DMS 273 treated with DMSO at 0.1 percent for 48 hours (cell line): Measurements from ENCODE around the gene GPC5.

Experiments used
- DNase-seq: peaks from one replicate; lab custom pipeline; 2025; lab: John Stamatoyannopoulos, UW

Gene GPC5

DNA sequence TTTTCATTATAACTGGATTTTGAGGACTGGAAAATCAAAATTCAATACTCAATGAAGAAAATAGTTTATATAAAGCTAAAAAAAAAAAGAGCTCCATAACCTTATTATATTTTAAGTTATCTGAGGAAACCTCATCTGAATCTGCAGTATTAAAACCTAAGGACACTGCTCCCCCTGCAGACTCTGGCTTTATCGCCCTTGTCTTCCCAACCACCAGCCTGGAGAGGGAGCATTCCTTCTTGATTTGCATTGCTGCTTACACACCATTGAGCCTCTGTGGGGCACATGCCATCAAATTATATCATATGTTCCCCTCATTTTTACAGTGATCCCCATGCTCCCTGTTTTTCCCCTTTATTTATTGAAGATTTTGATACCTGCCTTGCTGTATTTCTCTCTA is 956.8 kb downstream of the GPC5 start:
- DNase-seq, result no peak

DNA sequence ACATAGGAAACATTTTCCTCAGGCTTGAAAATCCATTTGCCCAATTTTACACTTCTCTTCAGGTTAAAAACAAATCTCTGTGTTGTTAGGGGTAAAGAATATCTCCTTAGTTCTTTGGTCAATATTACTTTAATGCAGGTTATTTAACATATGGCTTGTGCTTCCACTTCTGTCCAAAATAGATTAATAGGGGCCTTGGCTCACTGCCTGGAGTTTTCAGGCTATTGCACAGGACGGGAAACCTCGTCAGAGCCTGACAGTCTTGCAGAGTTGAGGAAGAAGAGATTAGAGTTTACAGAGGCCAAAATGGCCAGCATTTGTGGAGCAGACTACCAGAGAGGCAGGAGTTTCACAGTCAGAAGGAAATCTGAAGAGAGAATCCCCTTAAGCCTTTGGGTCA is 964.3 kb downstream of the GPC5 start:
- DNase-seq, result peak; percentile 32

DNA sequence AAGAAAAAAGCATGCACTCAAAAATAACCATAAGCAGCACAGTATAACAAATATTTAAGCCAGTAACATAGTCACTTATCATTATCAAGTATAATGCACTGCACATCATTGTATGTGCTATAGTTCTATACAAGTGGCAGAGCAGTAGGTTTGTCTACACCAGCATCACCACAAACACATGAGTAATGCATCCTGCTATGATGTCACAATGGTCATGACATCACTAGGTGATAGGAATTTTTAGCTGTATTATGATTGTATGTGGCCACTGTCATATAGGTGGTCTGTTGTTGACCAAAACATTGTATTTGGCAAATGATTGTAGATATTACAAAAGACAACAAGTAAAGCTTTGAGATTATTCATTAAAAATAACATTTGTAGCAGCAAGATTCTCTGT is 967.5 kb downstream of the GPC5 start:
- DNase-seq, result no peak

DNA sequence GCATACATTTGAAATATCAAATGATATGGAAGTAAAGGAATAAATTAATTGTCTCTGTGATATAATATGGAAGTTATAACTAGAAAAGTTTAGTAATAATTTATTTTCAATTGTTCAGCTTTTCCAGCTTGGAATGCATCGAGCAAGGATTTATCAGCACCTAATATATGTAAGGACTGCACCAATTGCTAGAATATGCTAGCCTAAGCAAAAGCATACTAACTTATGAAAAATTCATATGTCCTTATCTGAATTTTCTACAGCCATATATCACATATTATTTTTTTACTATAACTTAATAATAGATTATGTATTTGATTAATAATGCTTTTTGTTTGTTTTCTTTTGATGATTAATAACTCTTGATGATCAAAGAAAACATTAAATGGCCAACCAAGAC is 979.0 kb downstream of the GPC5 start:
- DNase-seq, result no peak

DNA sequence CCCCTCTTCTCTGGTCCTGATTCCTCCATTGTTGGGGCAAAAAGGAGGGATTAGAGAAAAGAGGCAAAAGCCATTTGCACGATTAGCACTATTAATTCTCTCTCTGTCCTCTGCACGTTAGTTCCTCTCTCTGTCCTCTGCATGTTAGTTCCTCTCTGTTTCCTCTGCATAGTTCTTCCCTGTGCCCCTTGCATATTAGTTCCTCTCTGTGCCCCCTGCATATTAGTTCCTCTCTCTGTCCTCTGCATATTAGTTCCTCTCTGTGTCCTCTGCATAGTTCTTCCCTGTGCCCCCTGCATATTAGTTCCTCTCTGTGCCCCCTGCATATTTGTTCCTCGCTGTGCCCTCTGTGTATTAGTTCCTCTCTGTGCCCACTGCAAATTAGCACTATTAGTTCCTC is 981.0 kb downstream of the GPC5 start:
- DNase-seq, result no peak

DNA sequence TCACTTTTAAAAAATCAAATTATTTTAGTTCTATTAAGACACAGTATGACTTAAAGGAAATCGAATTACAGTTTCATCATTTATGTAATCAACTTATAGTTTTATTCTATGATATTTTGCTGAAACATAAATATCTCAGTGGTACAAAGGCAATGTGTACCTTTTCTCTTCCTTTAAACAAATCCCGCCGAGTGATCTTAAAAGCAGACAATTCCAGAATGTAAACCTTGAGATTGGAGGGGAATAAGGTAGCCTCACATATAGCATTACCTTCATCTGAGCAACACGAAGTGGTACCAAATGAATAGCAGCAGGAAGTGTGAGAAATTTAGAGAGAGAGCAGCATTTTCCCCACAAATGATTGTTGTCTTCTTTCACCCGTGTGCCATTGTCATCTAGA is 986.0 kb downstream of the GPC5 start:
- no peak for DNase-seq

DNA sequence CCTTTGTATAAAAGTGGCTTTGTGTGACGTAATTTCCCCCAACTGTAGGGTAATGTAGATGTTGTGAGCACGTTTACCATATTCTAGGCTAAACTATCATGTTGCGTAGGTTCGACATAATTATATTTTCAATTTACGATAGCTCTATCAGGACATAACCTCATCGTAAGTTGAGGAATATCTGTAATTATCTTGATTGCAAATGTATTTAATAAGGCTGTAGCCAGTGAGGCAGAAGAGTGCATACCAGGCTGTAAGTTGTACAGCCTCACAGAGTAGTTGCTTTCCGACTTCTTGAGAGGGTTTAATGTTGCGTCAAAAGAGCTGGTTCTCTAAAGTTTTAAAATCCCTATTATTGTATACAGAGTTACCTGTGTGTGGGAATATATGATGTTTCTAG is 988.8 kb downstream of the GPC5 start:
- DNase-seq, result no peak

DNA sequence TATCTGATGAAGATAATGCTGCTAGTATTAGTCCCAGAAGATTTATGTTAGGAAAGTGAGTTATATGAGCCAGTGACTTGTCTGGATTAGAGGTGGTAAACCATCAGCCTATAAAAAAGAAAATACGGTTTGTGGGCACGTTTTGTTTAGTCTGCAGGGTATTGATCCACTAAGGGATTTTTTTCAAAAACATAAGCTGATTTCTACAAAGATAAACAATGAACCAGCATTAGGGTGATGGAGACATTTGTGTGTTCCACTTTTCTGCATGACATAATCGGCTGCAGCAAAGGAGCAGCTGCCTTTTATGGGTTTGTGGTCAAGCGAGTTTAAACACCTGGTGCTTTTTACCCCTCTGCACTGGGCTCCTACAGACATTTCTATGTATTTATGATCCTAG is 991.8 kb downstream of the GPC5 start:
- DNase-seq, result no peak

DNA sequence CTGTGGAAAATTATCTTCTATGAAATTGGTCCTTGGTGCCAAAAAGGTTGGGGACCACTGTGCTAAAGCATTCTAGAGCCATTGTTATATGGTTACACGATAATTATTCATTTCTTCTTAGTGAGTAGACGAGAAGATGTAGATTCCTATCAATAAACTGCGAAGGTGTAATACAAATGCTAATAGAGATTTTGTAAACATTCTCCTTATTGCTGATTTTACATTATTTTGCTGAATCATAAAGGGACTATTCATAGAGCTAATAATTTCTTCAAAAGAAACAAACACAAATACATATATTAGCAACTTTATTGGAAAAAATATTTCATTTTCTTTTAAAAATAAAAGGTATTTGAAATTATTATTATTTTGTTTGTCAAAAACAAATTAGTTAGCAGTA is 1005.2 kb downstream of the GPC5 start:
- DNase-seq, result no peak

DNA sequence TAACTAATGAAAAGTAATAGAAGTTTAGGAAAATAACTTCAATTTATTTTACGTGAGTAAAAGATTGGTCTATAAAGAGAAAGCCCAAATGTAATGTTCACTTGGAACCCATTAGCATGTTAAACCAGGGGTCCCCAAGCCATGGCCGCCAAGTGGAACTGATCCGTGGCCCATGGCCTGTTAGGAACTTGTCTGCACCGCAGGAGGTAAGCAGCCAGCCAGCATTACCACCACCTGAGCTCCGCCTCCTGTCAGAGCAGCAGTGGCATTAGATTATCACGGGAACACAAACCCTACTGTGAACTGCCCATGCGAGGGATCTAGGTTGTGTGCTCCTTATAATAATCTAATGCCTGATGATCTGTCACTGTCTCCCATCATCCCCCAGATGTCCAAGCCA is 1009.4 kb downstream of the GPC5 start:
- no peak for DNase-seq

DNA sequence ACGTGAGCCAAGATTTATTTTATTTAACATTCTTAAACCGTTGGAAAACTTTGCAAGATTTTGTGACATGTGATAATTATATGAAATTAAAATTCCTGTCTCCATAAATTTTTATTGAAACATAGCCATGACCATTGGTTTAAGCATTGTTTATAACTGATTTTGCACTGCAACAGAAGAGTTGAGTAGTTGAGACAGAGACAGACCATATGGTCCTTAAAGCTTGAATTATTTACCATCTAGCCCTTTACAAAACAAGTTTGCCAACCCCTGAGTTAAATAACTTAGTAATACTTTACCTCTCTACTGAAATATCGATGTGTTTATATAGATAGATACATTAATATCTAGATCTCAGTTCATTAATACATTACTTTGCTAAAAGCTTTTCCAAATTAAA is 1014.1 kb downstream of the GPC5 start:
- DNase-seq, result no peak

DNA sequence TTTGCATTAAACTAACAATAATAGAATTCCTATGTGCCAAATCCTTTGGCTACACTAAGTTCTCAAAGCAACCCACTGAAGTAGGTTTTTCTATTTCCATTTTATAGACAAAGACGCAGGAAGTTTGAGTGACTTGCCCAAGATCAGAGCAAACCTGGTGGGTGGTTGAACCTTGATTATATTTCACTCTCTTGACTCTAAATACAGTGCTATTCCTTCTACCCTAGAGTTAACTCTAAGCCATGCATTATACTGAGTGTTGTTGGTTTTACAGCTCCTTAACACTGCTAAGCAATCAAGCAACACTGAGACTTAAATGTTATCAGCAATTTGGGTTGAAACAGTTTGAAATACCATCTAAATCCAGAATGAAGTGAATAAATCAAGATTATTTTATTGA is 1014.6 kb downstream of the GPC5 start:
- DNase-seq, result no peak

DNA sequence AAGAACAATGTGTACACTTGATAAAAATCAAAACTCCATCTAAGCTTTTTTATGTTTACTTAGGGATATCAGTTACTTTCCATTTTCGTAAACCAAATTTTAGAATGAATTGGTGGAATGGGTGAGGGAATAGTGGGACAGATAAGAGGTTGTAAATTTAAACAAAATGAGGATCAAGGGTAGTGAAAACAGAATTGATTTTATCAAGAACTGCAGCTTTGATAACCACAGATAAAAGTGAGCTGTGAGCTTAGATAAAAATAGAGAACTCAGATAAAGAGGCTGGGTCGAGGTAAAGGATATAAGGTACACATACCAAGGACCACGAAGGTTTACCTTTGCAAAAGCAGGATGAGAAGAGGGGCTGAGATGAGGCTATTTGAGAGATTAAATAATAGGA is 1015.0 kb downstream of the GPC5 start:
- no peak for DNase-seq

DNA sequence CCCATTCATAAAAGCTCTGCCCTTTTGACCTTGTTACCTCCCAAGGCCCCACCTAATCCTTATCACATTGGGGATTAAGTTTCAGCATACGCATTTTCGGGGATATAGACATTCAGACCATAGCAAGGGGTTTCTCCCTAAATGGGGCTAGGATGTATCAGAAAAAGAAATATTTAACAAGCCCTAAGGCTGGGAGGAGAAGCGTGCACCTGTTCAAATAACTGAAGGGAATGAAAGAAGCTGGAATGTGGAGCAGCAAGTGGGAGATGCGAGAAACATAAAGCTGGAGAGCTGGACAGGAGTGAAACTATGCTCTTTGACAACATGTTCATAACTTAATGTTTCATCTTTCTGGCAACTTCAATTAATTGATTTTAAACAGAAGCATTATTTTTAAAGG is 1016.4 kb downstream of the GPC5 start:
- DNase-seq, result no peak

DNA sequence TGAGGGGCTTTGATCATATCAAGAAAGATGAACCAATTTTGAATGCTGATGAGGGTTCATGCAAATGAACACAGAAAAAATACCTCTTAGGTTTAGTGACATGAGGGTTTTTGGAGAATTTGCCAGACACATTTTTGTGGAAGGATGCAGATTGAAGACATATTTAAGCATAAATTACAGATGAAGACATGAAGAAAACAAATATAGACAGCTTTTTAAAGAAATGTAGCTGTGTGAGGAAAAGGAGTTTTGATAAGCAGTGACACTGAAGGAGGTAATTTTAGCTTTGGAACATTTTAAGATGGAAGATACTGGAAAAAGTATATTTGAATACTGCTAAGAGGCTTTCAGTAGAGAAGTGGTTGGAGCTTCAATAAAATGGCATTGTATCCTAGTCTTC is 1017.4 kb downstream of the GPC5 start:
- DNase-seq, result no peak

DNA sequence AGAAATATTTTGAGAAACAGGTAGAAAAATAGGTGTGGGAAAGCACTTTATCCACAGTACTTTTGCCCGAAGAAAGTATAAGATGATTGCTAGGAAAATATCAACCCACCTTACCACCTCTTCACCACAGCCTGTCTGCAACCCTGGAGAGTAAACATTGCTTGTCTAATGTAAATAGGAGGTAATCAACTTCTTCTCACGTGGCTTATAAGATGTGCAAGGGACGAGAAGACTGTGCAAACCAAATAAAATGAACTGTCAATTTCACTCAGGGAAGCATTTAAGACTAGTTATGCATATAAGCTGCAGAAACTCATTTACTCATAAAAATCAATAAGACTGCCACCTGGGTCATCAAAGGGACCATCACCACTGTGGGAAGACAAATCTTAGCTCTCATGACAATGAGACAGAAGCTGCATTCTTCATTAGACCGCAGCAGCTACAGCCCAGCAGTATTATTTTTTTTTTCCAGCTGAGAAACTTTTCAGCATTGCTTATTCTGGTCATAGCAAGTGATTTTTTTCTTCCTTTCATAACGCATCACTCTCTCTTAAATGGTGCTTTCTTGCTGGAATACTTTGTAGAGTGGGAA is 1020.5 kb downstream of the GPC5 start:
- no peak for DNase-seq

DNA sequence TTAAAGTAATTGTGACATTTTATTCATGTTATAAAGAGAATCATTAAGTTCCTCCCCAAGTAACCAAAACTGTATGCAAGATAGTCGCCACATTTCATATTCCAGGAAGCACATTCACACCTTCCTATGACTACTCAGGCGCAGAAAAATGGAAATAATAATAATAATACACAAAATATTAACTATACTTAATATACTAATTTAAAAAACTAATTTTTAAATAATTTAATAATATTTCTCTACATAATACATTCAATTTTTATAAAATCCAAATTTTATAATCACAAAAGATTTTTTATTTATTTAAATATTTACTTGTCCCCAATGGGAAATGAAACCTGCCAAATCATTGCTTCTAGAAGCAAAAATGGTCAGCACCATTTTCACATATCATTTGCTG is 1030.8 kb downstream of the GPC5 start:
- no peak for DNase-seq

DNA sequence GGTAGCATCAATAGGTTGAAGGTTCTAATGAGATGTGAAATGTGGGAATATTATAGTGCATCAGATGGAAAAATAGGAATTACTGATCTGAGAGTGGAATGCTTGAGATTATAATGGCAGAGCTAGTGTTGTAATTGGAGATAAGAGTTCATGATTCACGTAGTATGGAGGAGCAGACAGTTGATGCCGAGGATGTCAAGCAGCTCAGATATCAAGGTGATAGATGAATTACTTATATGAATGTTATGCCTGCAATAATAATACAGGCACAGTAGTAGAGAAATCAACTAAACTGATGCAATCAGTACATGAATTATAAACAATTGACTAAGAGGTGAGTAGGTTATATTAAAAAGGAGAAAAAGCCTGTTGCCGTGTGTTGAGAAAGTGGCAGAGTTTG is 1035.0 kb downstream of the GPC5 start:
- DNase-seq, result no peak

DNA sequence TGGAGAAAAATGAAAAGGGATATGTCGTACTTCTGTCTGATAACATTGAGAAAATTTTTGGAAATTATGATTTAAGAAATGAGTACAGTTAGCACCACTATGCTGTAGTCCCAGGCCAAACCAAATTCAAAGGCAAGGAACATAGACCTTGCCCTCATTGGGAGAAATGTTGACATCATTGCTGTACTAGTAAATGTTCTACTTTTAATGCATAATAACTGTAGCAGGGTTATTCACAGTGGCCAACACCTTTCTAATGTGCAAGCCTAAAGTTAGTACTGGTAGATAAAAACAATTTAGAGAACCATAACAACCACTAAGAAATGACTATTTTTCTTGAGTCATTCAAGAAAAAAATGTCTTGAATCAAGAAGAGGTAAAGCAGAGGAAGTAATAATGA is 1035.5 kb downstream of the GPC5 start:
- DNase-seq, result no peak

DNA sequence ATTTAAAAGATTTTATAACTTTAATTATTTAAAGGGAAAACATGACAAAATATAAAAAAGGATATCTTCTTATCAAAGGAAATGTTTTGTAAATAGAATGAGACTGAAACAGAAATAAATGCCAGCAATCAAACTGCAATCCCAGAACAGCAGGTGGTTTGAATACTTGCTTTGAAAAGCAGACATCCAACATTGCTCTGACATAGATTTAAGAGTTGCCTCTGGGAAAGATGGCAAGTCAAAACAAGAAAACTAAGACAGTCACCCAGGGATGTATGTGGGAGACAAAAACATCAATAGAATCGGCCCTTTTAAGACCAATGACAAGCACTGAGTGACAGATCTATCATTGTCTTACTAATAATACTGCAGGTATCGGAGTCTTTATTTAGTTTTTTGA is 1038.5 kb downstream of the GPC5 start:
- no peak for DNase-seq

DNA sequence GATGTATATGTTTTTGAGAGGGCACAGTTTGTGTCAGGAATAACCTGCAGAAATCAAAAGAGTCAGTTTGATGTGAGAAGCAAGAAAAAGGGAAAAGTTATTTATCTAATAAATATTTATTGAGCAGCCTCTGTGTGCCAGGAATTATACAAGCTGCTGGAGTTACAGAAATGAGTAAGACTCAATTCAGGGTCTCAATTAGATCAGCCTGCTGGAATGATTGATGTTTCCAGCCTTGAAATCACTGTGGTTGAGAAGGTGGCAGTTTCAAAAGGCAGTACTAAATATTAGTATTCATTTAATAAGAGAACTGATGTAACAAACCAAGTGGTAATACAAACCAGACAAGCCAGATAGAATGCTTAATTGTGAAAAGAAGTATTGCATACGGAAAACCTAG is 1045.8 kb downstream of the GPC5 start:
- DNase-seq, result no peak

DNA sequence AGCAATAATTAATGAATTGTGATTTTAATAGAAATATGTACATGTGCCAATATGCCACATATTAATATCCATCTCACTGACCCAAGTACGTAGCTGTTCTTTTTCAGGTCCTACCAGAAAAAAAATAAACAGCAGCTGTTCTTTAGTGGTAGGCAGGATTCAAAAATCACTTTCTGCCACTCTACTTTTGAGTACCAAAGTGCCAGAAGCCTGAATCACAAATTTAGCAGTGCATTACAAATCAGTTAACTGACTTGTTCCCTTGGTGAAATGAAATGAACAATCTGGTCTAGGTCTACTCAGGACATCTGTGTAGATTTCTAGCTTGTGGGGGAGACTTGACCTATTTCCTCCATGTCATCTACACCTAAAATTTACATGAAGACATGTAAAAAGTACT is 1052.6 kb downstream of the GPC5 start:
- no peak for DNase-seq

DNA sequence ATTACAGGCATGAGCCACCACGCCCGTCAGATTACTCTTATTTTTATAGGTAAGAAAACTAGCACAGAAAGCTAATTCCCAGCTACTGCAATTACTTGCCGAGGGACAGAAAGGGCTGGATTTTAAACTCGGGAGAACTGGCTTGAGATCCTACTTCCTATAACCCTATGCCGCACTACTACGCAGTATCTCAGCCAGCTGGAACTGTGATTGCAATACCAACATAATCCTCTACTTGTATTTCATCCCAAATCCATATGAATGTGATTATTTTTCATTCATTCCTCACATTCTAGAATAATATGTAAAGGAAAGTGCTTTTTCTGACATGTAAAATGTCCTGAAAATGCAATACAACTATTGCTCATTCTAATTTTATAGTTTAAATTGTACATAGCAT is 1054.4 kb downstream of the GPC5 start:
- DNase-seq, result no peak

DNA sequence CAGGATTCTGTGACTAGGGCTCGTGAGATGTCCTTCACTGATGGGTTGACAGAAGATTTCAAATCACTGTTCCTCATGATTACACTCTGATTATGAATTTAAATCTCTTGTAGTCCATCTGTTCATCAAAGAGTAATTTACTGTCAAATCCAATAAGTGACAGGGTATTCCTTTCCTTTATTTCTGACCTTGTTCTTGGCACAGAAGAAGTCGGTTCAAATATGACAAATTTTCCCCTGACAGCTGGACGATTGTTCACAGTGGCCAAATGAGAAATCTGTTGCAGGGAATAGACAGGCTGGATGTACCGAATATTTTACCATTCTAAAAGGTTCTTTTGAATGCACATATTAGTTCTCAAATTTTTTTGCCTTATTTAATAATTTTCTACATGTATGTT is 1060.9 kb downstream of the GPC5 start:
- no peak for DNase-seq

DNA sequence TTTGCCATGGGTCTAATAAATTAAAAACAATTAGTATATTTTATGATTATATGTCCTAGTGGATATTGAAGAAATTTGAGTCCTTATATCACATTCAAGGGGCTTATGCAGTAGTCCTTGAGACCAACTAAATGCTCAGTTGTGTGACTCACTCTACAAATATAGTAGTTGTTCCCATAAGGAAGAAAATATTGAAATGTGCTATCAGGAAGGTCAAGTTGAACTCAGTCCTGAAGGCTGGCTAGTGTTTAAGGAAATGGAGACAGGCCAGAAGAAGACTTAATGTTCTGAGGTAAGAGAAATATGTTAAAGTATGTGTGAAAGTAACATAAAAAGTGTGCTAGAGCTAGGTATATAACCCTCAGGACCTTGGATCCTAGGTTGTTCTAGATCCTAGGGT is 1062.1 kb downstream of the GPC5 start:
- no peak for DNase-seq
